Body of pancreas (tissue), 4 donors: ENCODE measurements around the gene MPDZ.

ENCODE experiments used
- CTCF ChIP-seq, 7 experiments: fragments of 450-650 bp in 4 of 7; fragments of 200-600 bp in 3 of 7; sonication (generic) in 3 of 7; IDR thresholded peaks; one replicate each; pipeline ENCODE4 v1.5.1; 2016 to 2019; ENCODE audit warnings: antibody characterized with exemption in 7 of 7
- POLR2A ChIP-seq, 3 donors: fragments of 450-650 bp; IDR thresholded peaks; one replicate each; pipeline ENCODE4 v1.6.1; 2016; ENCODE audit warnings: antibody characterized with exemption in 3 of 3, mild to moderate bottlenecking in 2 of 3

- no peak for TF ChIP-seq CTCF (IDR thresholded peaks at IDR 0.05)
- no peak for TF ChIP-seq POLR2A (IDR thresholded peaks at IDR 0.05)
These were observed 39.8 kb downstream of the MPDZ start for GRCh38 chr9:13239660-13240059.
